Measurements from ENCODE around the gene NHSL2. TPM values are rescaled to one million over a fixed set of nuclear protein-coding genes. Genes with fewer than 3 reads are reported as not detected.

The NHSL2 gene
- total RNA-seq, 4 donors from 2014 or later: 1.5 to 2.7 (median 2.1) TPM

GRCh38 chrX:72037601-72038000 lies 127.0 kb downstream of the NHSL2 start:
- Histone ChIP-seq H3K9me3 (peaks cover 0 to 6% (median 0%) of the 10 kb centered on the region in 3 donors), H3K4me1 (no peaks in the 10 kb centered on the region), H3K4me3 (no peak overlapping the region), H3K36me3 (no peaks in the 10 kb centered on the region), H3K27ac (no peak overlapping the region), H3K27me3 (peaks cover 0 to 6% (median 4%) of the 10 kb centered on the region in 3 donors)
- no peak for TF ChIP-seq POLR2A (IDR thresholded peaks at IDR 0.05)
- no peak for TF ChIP-seq CTCF (IDR thresholded peaks at IDR 0.05 in 4 of 5, conservative IDR thresholded peaks at IDR 0.05 in 1 of 5)
- intact Hi-C loops (cut with DNase I; ENCODE audit: low total_unique reads) (no loop called here), in situ Hi-C loops (cut with MboI; ENCODE audit: low sequenced_read_pairs in 4 of 4) (no loop called here)
- ATAC-seq (no peak), DNase-seq (no peak)

GRCh38 chrX:72038016-72038415 lies 127.4 kb downstream of the NHSL2 start:
- ATAC-seq (no peak), DNase-seq (no peak)
- Histone ChIP-seq H3K27me3 (peaks cover 0 to 6% (median 4%) of the 10 kb centered on the region in 3 donors), H3K4me1 (no peaks in the 10 kb centered on the region), H3K4me3 (no peak overlapping the region), H3K36me3 (no peaks in the 10 kb centered on the region), H3K9me3 (peaks cover 0 to 6% (median 0%) of the 10 kb centered on the region in 3 donors), H3K27ac (no peak overlapping the region)
- in situ Hi-C loops (cut with MboI; ENCODE audit: low sequenced_read_pairs in 4 of 4) (no loop called here), intact Hi-C loops (cut with DNase I; ENCODE audit: low total_unique reads) (no loop called here)
- no peak for TF ChIP-seq CTCF (IDR thresholded peaks at IDR 0.05 in 4 of 5, conservative IDR thresholded peaks at IDR 0.05 in 1 of 5)
- no peak for TF ChIP-seq POLR2A (IDR thresholded peaks at IDR 0.05)

DNA sequence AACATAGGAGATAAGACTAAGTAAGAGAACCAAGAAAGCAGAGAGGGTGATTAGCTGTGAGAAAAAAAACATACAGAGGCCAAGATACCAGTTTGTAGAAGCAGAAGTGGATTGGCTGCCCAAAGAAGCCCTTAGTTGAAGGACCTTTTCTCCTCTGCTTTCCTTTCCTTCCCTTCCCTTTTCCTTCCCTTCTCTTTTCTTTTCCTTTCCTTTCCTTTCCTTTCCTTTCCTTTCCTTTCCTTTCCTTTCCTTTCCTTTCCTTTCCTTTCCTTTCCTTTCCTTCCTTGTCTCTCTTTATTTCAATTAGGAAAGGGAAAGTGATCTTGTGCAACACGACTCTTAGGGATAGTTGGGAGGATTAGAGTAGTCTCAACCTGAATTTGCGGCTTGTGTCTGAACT lies 128.2 kb downstream of the NHSL2 start:
- H3K4me1 ChIP-seq: no peaks in the 10 kb centered on the region
- H3K9me3 ChIP-seq: peaks cover 0 to 6% (median 0%) of the 10 kb centered on the region in 3 donors
- H3K4me3 ChIP-seq: no peak overlapping the region
- H3K27ac ChIP-seq: no peak overlapping the region
- H3K27me3 ChIP-seq: peaks cover 0 to 6% (median 4%) of the 10 kb centered on the region in 3 donors
- intact Hi-C loops (cut with DNase I; ENCODE audit: low total_unique reads) (no loop called here), in situ Hi-C loops (cut with MboI; ENCODE audit: low sequenced_read_pairs in 4 of 4) (no loop called here)
- no peak for TF ChIP-seq CTCF (IDR thresholded peaks at IDR 0.05 in 4 of 5, conservative IDR thresholded peaks at IDR 0.05 in 1 of 5)
- no peak for TF ChIP-seq POLR2A (IDR thresholded peaks at IDR 0.05)
- H3K36me3 ChIP-seq: no peaks in the 10 kb centered on the region
- DNase-seq (no peak), ATAC-seq (no peak)

DNA sequence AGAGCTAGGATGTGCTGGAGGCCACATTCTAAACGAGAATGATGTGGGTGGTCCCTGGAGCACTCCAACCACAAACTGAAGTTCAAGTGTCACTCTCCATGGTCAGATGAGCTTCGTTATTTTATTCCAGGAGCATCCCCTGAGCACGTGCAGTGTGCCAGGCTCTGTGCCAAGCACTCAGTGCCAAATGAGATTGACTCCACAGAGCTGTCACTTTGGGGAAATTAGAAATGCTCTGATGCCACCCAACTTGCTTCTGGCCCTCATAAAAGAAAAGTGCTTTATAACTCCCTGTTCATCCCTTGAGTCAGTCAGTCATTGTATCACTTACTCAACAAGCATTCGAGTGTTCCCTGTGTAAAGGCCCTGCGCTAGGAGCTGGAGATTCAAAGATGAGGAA lies 129.9 kb downstream of the NHSL2 start:
- H3K27ac ChIP-seq: no peak overlapping the region
- H3K4me1 ChIP-seq: peaks cover 3% of the 10 kb centered on the region in 2 donors
- in situ Hi-C loops (cut with MboI; ENCODE audit: low sequenced_read_pairs in 4 of 4): no loop called here
- DNase-seq (no peak), ATAC-seq (no peak)
- H3K36me3 ChIP-seq: no peaks in the 10 kb centered on the region
- intact Hi-C loops (cut with DNase I; ENCODE audit: low total_unique reads): no loop called here
- TF ChIP-seq POLR2A (IDR thresholded peaks at IDR 0.05) (no peak), CTCF (IDR thresholded peaks at IDR 0.05 in 4 of 5, conservative IDR thresholded peaks at IDR 0.05 in 1 of 5) (no peak)
- no peak overlapping the region for H3K4me3 ChIP-seq
- peaks cover 0 to 6% (median 0%) of the 10 kb centered on the region in 3 donors for H3K9me3 ChIP-seq
- H3K27me3 ChIP-seq: peaks cover 0 to 5% (median 4%) of the 10 kb centered on the region in 3 donors

- in situ Hi-C loops (cut with MboI; ENCODE audit: low sequenced_read_pairs in 4 of 4): no loop called here
- H3K9me3 ChIP-seq: peaks cover 0 to 6% (median 0%) of the 10 kb centered on the region in 3 donors
- no peak for ATAC-seq
- DNase-seq: no peak
- no peak for TF ChIP-seq POLR2A (IDR thresholded peaks at IDR 0.05)
- no peak for TF ChIP-seq CTCF (IDR thresholded peaks at IDR 0.05 in 4 of 5, conservative IDR thresholded peaks at IDR 0.05 in 1 of 5)
- intact Hi-C loops (cut with DNase I; ENCODE audit: low total_unique reads): no loop called here
- H3K4me3 ChIP-seq: no peak overlapping the region
- no peaks in the 10 kb centered on the region for H3K36me3 ChIP-seq
- peaks cover 0 to 4% (median 3%) of the 10 kb centered on the region in 3 donors for H3K27me3 ChIP-seq
- H3K4me1 ChIP-seq: peaks cover 3 to 6% of the 10 kb centered on the region in 2 donors
- peak overlapping the region in 1 of 4 donors; percentile 34 for H3K27ac ChIP-seq
These were observed 130.5 kb downstream of the NHSL2 start for GRCh38 chrX:72041176-72041575.
